AG04450 (cell line): ENCODE data around the gene FYN. TPM values are rescaled to one million over a fixed set of nuclear protein-coding genes. Genes with fewer than 3 reads are reported as not detected.

Experiments used
- CTCF ChIA-PET: fragments of 300-600, 350-600 bp; formaldehyde crosslinking; extraction: SDS; loops from one replicate; lab custom pipeline; 2022; ENCODE audit warnings: antibody characterized with exemption, inconsistent platforms; lab: Charles Lee
- POLR2A ChIA-PET: fragments of 350-600 bp; formaldehyde crosslinking; extraction: SDS; loops from one replicate; lab custom pipeline; 2021; ENCODE audit warnings: antibody characterized with exemption, inconsistent platforms; lab: Yijun Ruan, JAX
- DNase-seq: peaks from one replicate; pipeline ENCODE4 v3.0.0-alpha.2; 2011; ENCODE audit warnings: low read depth, low spot score
- H3K27ac ChIP-seq: one replicate; pipeline ENCODE4 v1.5.1; 2012; ENCODE audit warnings: low read depth, low read length, control low read depth
- H3K27me3 ChIP-seq: one replicate; pipeline ENCODE4 v1.6.0; 2012; ENCODE audit warnings: low read length; ENCODE audit not compliant: control insufficient read depth, insufficient read depth
- H3K4me3 ChIP-seq: 2 replicates; pipeline ENCODE4 v1.5.1; 2011; ENCODE audit warnings: mild to moderate bottlenecking, low read depth, low read length, control low read depth
- H3K9me3 ChIP-seq: 2 replicates; pipeline ENCODE4 v1.5.1; 2012; ENCODE audit warnings: low read length; ENCODE audit not compliant: control insufficient read depth, insufficient read depth
- polyA plus RNA-seq: library from polyadenylated mRNA; depleted of rRNA; stranded (reverse); fragments of >200 nt; gene quantifications from 2 replicates; pipeline ENCODE4 v1.2.3, GENCODE V29; 2011
- TF ChIP-seq, protein P1 (sequence below): IDR thresholded peaks from 2 replicates; pipeline ENCODE4 v1.5.1; 2011; ENCODE audit warnings: low read depth, low read length, control low read depth, inconsistent platforms

The FYN gene
- polyA plus RNA-seq, 1 experiment = 29.0 TPM

DNA sequence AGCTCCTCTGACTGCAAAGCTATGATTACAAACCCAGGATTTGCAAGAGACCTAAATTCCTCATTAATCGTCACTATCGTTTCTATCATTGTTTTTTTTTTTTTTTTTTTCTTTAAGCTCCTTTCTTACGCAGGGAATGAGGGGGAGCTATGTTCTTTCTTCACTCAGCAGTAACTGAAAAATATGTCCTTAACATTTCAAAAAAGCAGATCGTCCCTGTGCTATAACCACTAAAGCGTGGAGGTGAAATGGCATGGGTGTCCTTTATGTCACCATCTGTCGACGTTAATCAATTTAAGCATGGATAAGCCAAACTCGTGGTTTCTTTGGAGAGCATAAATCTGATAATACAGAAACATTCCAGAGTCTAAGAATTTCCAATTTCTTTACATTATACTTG is 199.7 kb downstream of the FYN start:
- H3K27ac ChIP-seq = no peak overlapping the region
- POLR2A ChIA-PET = no interaction called here
- CTCF ChIA-PET = interaction anchor here (0.6 kb wide), 1 partner anchor 312 kb away, joined by 3 read pairs; no protein-coding TSS in a partner anchor

DNA sequence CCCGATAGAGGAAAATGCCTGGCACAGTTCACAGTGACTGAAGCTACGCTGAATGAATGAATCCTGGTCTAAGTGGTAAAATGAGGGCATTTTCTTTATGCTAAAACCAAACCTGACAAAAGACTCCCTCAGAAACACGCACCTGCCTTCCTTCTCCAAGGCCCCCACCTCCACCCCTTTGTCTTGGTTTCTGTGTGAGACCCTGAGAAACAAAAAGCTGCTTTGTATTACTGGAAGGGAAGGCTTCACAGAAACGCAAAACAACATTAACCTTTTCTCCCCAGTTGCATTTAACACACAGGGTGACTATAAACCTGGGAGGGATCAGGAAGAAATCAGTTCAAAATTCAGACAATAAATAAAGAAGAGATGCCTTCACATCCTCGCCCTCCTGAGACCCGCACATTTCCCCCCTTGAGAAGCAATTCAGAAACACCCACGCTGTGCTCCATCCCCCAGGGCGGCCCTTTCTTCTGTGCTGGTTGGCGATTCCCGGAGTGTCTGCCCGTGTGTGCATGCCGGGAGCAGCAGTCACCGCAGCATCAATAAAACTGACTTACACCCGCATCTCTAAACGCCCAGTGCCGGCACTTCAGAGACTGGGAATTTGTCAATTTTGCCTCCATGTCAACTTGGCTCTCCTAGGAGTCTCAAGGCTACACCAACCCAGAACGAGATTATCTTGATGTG is 200.3 kb downstream of the FYN start:
- Histone ChIP-seq H3K27ac (no peak overlapping the region), H3K9me3 (no peaks in the 10 kb centered on the region), H3K27me3 (no peaks in the 10 kb centered on the region), H3K4me3 (no peak overlapping the region)
- TF ChIP-seq, protein P1, sequence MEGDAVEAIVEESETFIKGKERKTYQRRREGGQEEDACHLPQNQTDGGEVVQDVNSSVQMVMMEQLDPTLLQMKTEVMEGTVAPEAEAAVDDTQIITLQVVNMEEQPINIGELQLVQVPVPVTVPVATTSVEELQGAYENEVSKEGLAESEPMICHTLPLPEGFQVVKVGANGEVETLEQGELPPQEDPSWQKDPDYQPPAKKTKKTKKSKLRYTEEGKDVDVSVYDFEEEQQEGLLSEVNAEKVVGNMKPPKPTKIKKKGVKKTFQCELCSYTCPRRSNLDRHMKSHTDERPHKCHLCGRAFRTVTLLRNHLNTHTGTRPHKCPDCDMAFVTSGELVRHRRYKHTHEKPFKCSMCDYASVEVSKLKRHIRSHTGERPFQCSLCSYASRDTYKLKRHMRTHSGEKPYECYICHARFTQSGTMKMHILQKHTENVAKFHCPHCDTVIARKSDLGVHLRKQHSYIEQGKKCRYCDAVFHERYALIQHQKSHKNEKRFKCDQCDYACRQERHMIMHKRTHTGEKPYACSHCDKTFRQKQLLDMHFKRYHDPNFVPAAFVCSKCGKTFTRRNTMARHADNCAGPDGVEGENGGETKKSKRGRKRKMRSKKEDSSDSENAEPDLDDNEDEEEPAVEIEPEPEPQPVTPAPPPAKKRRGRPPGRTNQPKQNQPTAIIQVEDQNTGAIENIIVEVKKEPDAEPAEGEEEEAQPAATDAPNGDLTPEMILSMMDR = no peak
- CTCF ChIA-PET = no interaction called here
- no peak for DNase-seq
- POLR2A ChIA-PET = no interaction called here

More for the DNA sequence above, 199.7 kb downstream of the FYN start:
- DNase-seq = no peak
- TF ChIP-seq, protein P1 = no peak
- Histone ChIP-seq H3K27me3 (no peaks in the 10 kb centered on the region), H3K9me3 (no peaks in the 10 kb centered on the region), H3K4me3 (no peak overlapping the region)

DNA sequence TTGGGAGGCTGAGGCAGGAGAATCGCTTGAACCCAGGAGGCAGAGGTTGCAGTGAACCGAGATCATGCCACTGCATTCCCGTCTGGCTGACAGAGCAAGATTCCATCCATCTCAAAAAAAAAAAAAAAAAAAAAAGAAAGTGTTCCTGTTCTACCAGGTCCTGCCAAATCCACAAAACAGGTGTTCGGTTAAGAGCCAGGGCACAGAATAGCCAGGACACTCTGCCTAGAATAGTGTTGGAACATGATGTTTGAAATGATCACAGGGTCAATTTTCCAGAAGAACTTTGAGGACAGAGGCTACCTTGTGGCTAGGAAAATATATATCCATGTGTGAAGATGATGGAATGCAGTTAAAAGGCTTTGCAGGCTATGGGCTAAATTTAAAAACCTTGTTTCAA is 203.9 kb downstream of the FYN start:
- ChIA-PET POLR2A (no interaction called here), CTCF (interaction anchor here (1.3 kb wide), 1 partner anchor 8 kb away, joined by 3 read pairs; no protein-coding TSS in a partner anchor)
- H3K27ac ChIP-seq = no peak overlapping the region
- no peak for DNase-seq
- H3K4me3 ChIP-seq = no peak overlapping the region
- TF ChIP-seq, protein P1 = no peak
- no peaks in the 10 kb centered on the region for H3K9me3 ChIP-seq
- H3K27me3 ChIP-seq = no peaks in the 10 kb centered on the region

DNA sequence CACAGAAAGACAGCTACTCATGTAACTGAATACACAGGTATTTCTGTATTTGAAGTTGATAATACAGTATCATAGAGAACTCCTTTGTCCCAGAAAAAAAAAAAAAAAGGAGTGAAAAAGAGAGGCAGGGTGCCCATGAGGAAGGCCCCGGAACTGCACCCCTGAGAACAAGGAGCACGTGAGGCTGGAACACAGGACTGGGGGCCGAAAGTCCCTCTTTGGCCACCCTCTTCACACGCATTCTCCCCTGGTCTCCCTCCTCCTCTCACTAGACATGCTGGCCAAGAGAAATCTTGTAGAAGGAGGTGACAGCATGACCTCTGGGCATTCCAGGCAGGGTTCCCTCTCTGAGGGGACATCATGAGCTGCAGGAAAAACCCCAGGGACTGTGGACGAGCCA is 204.8 kb downstream of the FYN start:
- ChIA-PET CTCF (interaction anchor here (0.6 to 1.3 kb wide), 6 partner anchors 9 to 409 kb away, joined by 3 to 8 read pairs (median 4); a partner anchor contains a TSS), POLR2A (no interaction called here)
- no peak for DNase-seq
- TF ChIP-seq, protein P1 = peak; percentile 56
- Histone ChIP-seq H3K9me3 (no peaks in the 10 kb centered on the region), H3K27me3 (no peaks in the 10 kb centered on the region), H3K4me3 (no peak overlapping the region), H3K27ac (no peak overlapping the region)

DNA sequence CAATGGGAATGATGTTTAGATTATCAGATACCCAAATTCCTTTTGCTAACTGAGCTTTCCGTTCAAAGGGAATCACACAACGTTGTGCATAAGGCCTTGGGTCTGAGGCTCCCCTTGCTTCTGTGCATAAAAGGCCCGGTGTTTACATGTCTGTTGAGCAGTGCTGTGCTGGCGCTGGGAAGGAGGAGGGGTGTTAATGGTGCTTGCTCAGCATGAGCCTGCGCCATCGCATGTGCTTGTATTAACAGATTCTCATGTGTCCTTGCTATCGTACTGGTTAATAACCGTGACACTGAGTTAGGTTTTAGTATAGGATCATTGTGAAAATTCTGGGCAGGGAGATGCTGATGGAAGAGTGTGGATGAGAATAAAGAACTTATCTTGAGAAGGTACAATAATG is 205.3 kb downstream of the FYN start:
- no peak overlapping the region for H3K4me3 ChIP-seq
- POLR2A ChIA-PET = no interaction called here
- CTCF ChIA-PET = interaction anchor here (0.6 to 1.0 kb wide), 5 partner anchors 9 to 409 kb away, joined by 3 to 8 read pairs (median 5); a partner anchor contains a TSS
- TF ChIP-seq, protein P1 = no peak
- no peak for DNase-seq
- H3K27me3 ChIP-seq = no peaks in the 10 kb centered on the region
- no peaks in the 10 kb centered on the region for H3K9me3 ChIP-seq
- no peak overlapping the region for H3K27ac ChIP-seq
